Upper lobe of left lung (tissue), 6 donors: ENCODE measurements around the gene GNG7. TPM values are rescaled to one million over a fixed set of nuclear protein-coding genes. Genes with fewer than 3 reads are reported as not detected.

Source experiments
- ATAC-seq, 2 donors: fragments of 200-7000 bp; cut with Tn5 transposase; one replicate each; pipeline ENCODE4 v1.9.1; 2022; ENCODE audit warnings: mild to moderate bottlenecking in 2 of 2, moderate library complexity in 2 of 2; ENCODE audit not compliant: low FRiP score in 2 of 2
- DNase-seq, 2 donors: peaks; one replicate each; pipeline ENCODE4 v3.0.0-alpha.2; 2019 to 2020
- H3K27ac ChIP-seq, 4 donors: fragments of 200-600 bp; sonication (generic); one replicate each; pipeline ENCODE4 v1.5.1; 2016 to 2019
- H3K27me3 ChIP-seq, 4 donors: fragments of 200-600 bp; sonication (generic); one replicate each; pipeline ENCODE4 v1.5.1; 2017 to 2019
- H3K36me3 ChIP-seq, 4 donors: fragments of 200-600 bp; sonication (generic); one replicate each; pipeline ENCODE4 v1.5.1; 2016 to 2019
- H3K4me1 ChIP-seq, 4 donors: fragments of 200-600 bp; sonication (generic); one replicate each; pipeline ENCODE4 v1.5.1; 2018 to 2019
- H3K4me3 ChIP-seq, 4 donors: fragments of 200-600 bp; sonication (generic); one replicate each; pipeline ENCODE4 v1.5.1; 2017 to 2019; ENCODE audit warnings: mild to moderate bottlenecking in 2 of 4, moderate library complexity in 1 of 4
- H3K9me3 ChIP-seq, 4 donors: fragments of 200-600 bp; sonication (generic); one replicate each; pipeline ENCODE4 v1.5.1; 2018 to 2019
- EP300 ChIP-seq, 4 donors: sonication (generic); formaldehyde crosslinking; IDR thresholded peaks; one replicate each; pipeline ENCODE4 v1.5.1; 2017; ENCODE audit warnings: antibody characterized with exemption in 4 of 4, control low read depth in 2 of 4
- POLR2A ChIP-seq, 4 donors: fragments of 450-650 bp; IDR thresholded peaks; one replicate each; pipeline ENCODE4 v1.5.1; 2016 to 2017; ENCODE audit warnings: antibody characterized with exemption in 4 of 4, mild to moderate bottlenecking in 2 of 4
- POLR2AphosphoS5 ChIP-seq, 2 donors: sonication (generic); formaldehyde crosslinking; IDR thresholded peaks; one replicate each; pipeline ENCODE4 v1.5.1; 2017; ENCODE audit warnings: antibody characterized with exemption in 2 of 2
- WGBS, 2 donors: methylation state at CpG; one replicate each; pipeline ENCODE4 v1.1.5; 2017 to 2018; 5-methylcytosine and 5-hydroxymethylcytosine counted together
- total RNA-seq, 6 donors: library from RNA; depleted of rRNA in 4 of 6; stranded (reverse); fragments of >200 nt in 4 of 6; gene quantifications; one replicate each; pipeline versions ENCODE4 v1.1.0 to v1.2.1, GENCODE V29; 2016 to 2021
- TF ChIP-seq, protein P1 (sequence below), 6 experiments: fragments of 450-650 bp in 4 of 6; fragments of 200-600 bp in 2 of 6; sonication (generic) in 2 of 6; IDR thresholded peaks; one replicate each; pipeline ENCODE4 v1.5.1; 2016 to 2019; ENCODE audit warnings: antibody characterized with exemption in 6 of 6
- donor health status: DM: no; HTN: no; CAD: no; lungs with moderate emphysema.
- donor health status: DM: no; HTN: yes; CAD: no; lungs with severe emphysema.

The GNG7 gene
- total RNA-seq, 6 donors from 2014 or later: 3.5 to 7.7 (median 7.1) TPM

DNA sequence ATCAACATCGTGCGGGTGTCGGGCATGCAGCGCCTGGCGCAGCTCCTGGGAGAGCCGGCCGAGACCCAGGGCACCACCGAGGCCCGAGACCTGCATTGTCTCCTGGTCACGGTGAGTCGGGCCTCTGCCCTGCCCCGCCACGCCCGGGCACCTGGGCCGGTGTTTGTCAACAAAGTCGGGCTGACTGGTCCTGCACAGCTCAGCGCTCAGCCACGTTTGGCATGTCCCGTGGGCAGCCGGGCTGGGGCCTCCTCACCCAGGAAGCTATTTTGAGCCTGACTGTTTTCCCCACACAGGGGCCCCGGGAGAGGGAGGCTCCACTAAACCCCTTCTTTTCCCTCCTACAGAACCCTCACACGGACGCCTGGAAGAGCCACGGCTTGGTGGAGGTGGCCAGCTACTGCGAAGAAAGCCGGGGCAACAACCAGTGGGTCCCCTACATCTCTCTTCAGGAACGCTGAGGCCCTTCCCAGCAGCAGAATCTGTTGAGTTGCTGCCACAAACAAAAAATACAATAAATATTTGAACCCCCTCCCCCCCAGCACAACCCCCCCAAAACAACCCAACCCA is 225.3 kb downstream of the GNG7 start:
- WGBS, 2 donors: 3 to 20% methylated on average over 6 to 25 of the region's 27 CpGs
- peaks cover 0 to 19% (median 11%) of the 10 kb centered on the region in 4 donors for H3K36me3 ChIP-seq
- DNase-seq (peak; percentile 51 to 89), ATAC-seq (no peak)
- TF ChIP-seq EP300 (IDR thresholded peaks at IDR 0.05): no peak
- peak in 1 of 4 donors; percentile 25 for TF ChIP-seq POLR2A (IDR thresholded peaks at IDR 0.05)
- TF ChIP-seq POLR2AphosphoS5 (IDR thresholded peaks at IDR 0.05): peak; percentile 57 to 67
- peaks cover 0 to 3% (median 0%) of the 10 kb centered on the region in 4 donors for H3K9me3 ChIP-seq
- peak overlapping the region; percentile 90 to 95 (median 92) for H3K27ac ChIP-seq
- H3K27me3 ChIP-seq: no peaks in the 10 kb centered on the region
- H3K4me1 ChIP-seq: peaks cover 13 to 36% (median 30%) of the 10 kb centered on the region in 4 donors
- peak overlapping the region; percentile 63 to 98 (median 88) for H3K4me3 ChIP-seq

DNA sequence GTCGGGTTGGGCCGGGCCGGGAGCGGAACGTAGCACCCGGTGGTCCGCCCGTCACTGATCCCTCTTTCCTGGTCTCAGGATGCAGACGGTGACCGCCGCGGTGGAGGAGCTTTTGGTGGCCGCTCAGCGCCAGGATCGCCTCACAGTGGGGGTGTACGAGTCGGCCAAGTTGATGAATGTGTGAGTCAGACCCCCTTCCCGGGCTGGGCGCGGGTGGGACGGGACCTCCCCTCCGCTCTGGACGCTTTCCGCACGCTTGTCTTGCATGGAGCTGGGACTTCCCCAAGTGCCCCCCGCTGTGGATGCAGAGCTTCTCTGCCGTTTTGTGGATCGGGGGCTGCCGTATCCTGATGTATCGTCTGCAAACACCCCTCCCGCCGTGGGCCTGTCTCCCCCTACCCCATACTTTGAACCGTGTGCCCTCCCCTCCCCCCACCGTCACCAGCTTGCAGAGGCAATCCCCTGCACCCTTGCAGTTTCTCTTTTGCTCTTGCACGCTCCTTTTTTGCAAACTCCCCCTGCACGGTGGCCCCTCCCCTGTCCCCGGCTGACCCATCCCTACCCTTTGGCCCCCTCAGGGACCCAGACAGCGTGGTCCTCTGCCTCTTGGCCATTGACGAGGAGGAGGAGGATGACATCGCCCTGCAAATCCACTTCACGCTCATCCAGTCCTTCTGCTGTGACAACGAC is 225.9 kb downstream of the GNG7 start:
- TF ChIP-seq POLR2AphosphoS5 (IDR thresholded peaks at IDR 0.05) (peak in 1 of 2 donors; percentile 81), EP300 (IDR thresholded peaks at IDR 0.05) (no peak)
- Histone ChIP-seq H3K9me3 (no peaks in the 10 kb centered on the region), H3K36me3 (peaks cover 0 to 19% (median 11%) of the 10 kb centered on the region in 4 donors), H3K4me1 (peaks cover 13 to 36% (median 30%) of the 10 kb centered on the region in 4 donors), H3K4me3 (peak overlapping the region; percentile 63 to 98 (median 88)), H3K27me3 (no peaks in the 10 kb centered on the region), H3K27ac (peak overlapping the region; percentile 90 to 95 (median 92))
- WGBS, 2 donors: 1% methylated on average over 11 to 32 of the region's 42 CpGs
- ATAC-seq (peak; percentile 0), DNase-seq (peak; percentile 51 to 88)

- Histone ChIP-seq H3K4me1 (peaks cover 13 to 36% (median 30%) of the 10 kb centered on the region in 4 donors), H3K27me3 (no peaks in the 10 kb centered on the region), H3K9me3 (no peaks in the 10 kb centered on the region), H3K27ac (peak within 1 kb of the TSS; percentile 90 to 95 (median 92)), H3K4me3 (peak within 1 kb of the TSS; percentile 63 to 98 (median 88)), H3K36me3 (peaks cover 0 to 19% (median 11%) of the 10 kb centered on the region in 4 donors)
- peak; percentile 97 to 99 for DNase-seq
- ATAC-seq: peak; percentile 83 to 93
- TF ChIP-seq, protein P1, sequence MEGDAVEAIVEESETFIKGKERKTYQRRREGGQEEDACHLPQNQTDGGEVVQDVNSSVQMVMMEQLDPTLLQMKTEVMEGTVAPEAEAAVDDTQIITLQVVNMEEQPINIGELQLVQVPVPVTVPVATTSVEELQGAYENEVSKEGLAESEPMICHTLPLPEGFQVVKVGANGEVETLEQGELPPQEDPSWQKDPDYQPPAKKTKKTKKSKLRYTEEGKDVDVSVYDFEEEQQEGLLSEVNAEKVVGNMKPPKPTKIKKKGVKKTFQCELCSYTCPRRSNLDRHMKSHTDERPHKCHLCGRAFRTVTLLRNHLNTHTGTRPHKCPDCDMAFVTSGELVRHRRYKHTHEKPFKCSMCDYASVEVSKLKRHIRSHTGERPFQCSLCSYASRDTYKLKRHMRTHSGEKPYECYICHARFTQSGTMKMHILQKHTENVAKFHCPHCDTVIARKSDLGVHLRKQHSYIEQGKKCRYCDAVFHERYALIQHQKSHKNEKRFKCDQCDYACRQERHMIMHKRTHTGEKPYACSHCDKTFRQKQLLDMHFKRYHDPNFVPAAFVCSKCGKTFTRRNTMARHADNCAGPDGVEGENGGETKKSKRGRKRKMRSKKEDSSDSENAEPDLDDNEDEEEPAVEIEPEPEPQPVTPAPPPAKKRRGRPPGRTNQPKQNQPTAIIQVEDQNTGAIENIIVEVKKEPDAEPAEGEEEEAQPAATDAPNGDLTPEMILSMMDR (IDR thresholded peaks at IDR 0.05): peak in 1 of 6 experiments; percentile 5
- TF ChIP-seq POLR2AphosphoS5 (IDR thresholded peaks at IDR 0.05) (peak; percentile 100), POLR2A (IDR thresholded peaks at IDR 0.05) (peak; percentile 99 to 100 (median 100)), EP300 (IDR thresholded peaks at IDR 0.05) (peak in 3 of 4 donors; percentile 32 to 93 (median 47))
- 0% methylated on average over 25 to 41 of the region's 70 CpGs for WGBS, 2 donors
Measured at GRCh38 chr19:2475702-2476450, 226.6 kb downstream of the GNG7 start, which contains the start of gene GADD45B. Gene GADD45B (plus strand): TSS chr19:2476127. CDS start chr19:2476359, 232 bp downstream.

DNA sequence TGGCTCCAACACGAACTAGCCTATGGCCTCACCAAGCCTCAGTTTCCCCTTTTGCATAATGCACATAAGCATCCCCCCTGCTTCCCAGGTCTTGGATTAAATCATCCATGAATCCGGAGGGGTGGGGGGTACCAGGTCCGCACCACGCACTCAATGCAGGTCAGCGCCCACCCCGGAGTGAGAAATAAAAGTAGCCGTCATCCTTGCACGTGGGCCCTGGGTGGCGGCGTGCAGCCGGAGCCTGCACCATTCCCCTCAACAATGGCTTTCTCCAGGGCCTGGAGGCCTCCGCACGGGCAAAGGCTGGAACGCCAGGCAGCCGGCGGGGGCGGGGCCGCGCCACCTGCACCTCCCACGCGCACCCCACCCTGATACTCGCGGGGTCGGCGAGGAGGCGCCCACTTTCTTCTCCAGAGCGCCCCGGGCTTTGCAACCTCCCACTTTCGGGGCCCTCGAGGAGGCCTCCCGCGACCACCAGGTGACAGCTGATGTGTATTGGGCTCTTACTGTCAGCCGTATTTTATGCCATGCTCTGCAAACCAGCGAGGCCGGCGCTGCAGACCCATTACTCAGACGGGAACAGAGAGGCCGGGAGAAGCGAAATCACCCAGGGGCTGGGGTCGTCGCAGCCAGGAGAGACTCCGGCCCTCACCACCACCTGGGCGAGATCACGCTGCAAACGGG is 227.3 kb downstream of the GNG7 start:
- TF ChIP-seq, protein P1 (IDR thresholded peaks at IDR 0.05): peak in 1 of 6 experiments; percentile 7
- peak in 1 of 4 donors; percentile 14 for TF ChIP-seq POLR2A (IDR thresholded peaks at IDR 0.05)
- no peak for TF ChIP-seq EP300 (IDR thresholded peaks at IDR 0.05)
- TF ChIP-seq POLR2AphosphoS5 (IDR thresholded peaks at IDR 0.05): no peak
- peaks cover 13 to 36% (median 30%) of the 10 kb centered on the region in 4 donors for H3K4me1 ChIP-seq
- H3K27ac ChIP-seq: peak overlapping the region; percentile 90 to 95 (median 92)
- no peaks in the 10 kb centered on the region for H3K27me3 ChIP-seq
- WGBS, 2 donors: 0% methylated on average over 17 to 33 of the region's 45 CpGs
- no peaks in the 10 kb centered on the region for H3K9me3 ChIP-seq
- H3K4me3 ChIP-seq: peak overlapping the region; percentile 48 to 98 (median 72)
- DNase-seq (peak; percentile 67 to 93), ATAC-seq (peak; percentile 25 to 38)
- H3K36me3 ChIP-seq: peaks cover 0 to 19% (median 11%) of the 10 kb centered on the region in 4 donors
